ENCODE measurements around the gene ARHGAP10. TPM values are rescaled to one million over a fixed set of nuclear protein-coding genes. Genes with fewer than 3 reads are reported as not detected.

ARHGAP10 gene
- total RNA-seq, 1 experiment from 2014 or later, result 36.6 TPM

- TF ChIP-seq, protein P1, sequence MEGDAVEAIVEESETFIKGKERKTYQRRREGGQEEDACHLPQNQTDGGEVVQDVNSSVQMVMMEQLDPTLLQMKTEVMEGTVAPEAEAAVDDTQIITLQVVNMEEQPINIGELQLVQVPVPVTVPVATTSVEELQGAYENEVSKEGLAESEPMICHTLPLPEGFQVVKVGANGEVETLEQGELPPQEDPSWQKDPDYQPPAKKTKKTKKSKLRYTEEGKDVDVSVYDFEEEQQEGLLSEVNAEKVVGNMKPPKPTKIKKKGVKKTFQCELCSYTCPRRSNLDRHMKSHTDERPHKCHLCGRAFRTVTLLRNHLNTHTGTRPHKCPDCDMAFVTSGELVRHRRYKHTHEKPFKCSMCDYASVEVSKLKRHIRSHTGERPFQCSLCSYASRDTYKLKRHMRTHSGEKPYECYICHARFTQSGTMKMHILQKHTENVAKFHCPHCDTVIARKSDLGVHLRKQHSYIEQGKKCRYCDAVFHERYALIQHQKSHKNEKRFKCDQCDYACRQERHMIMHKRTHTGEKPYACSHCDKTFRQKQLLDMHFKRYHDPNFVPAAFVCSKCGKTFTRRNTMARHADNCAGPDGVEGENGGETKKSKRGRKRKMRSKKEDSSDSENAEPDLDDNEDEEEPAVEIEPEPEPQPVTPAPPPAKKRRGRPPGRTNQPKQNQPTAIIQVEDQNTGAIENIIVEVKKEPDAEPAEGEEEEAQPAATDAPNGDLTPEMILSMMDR (IDR thresholded peaks at IDR 0.05; ENCODE audit: insufficient read depth in 1 of 2, low read depth in 1 of 2, low read length in 1 of 2, severe bottlenecking in 1 of 2, unreplicated experiment in 1 of 2), result no peak
- POLR2A ChIA-PET, result interaction anchor here (0.6 to 1.0 kb wide), 2 partner anchors 22 to 40 kb away, joined by 3 to 5 read pairs; partner anchors contain the start of gene ARHGAP10
- no peaks in the 10 kb centered on the region for H3K27me3 ChIP-seq (replicated peaks; ENCODE audit: control insufficient read depth, insufficient read depth, low read length)
- peaks cover 51% of the 10 kb centered on the region for H3K4me1 ChIP-seq
- Mint-ChIP-seq H3K36me3 (ENCODE audit: insufficient read depth, unreplicated experiment) (no peaks in the 10 kb centered on the region), H3K4me1 (ENCODE audit: low read depth, unreplicated experiment) (peaks cover 16% of the 10 kb centered on the region), H3K27ac (ENCODE audit: unreplicated experiment) (peak overlapping the region; percentile 33), H3K27me3 (ENCODE audit: insufficient read depth, unreplicated experiment) (no peaks in the 10 kb centered on the region), H3K9me3 (ENCODE audit: unreplicated experiment) (no peaks in the 10 kb centered on the region), H3K4me3 (ENCODE audit: unreplicated experiment) (no peak overlapping the region)
- no TSS peak for BruUV-seq (replicated peaks)
- no peak overlapping the region for H3K4me3 ChIP-seq (ENCODE audit: low read depth, low read length)
- DNase-seq, result peak; percentile 29 to 45
- no peaks in the 10 kb centered on the region for H3K9me3 ChIP-seq
- no peaks in the 10 kb centered on the region for H3K36me3 ChIP-seq (ENCODE audit: control insufficient read depth, insufficient read depth, low read length)
- intact Hi-C loops (cut with micrococcal nuclease; ENCODE audit: unreplicated experiment), result loop anchor here (1.0 to 5.0 kb wide), 3 partner anchors 15 to 70 kb away; no protein-coding TSS in a partner anchor
- CTCF ChIA-PET, result interaction anchor here (0.7 to 1.1 kb wide), 5 partner anchors 19 to 95 kb away, joined by 3 to 6 read pairs (median 3); no protein-coding TSS in a partner anchor
Observed at GRCh38 chr4:147772056-147772455, 40.2 kb downstream of the ARHGAP10 start.

DNA sequence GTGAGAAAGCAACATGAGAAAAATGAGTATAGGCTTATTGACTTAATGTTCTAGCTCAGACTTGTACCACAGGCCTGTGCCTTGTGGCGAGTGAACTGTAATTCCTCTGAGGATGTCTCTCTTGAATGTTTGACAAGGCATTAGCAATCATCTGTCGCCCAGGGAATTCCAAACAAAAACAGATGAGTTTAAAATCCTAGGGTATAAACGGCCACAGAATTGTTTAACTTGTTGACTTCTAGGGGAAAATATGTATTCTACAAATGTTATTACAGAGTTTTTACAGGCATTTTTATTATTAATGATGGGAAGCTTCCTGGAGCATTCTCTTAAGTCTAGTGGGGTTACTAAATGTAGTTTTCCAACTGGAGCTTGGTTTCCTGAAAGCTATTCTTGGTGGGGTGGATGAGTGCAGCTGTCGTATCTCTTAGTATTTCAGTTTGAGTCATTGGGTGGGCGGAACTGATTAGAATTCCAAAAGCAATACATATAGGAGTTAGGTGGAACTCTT, 40.6 kb downstream of the ARHGAP10 start:
- CTCF ChIA-PET, result interaction anchor here (0.6 to 1.1 kb wide), 6 partner anchors 9 to 95 kb away, joined by 3 to 6 read pairs (median 3); no protein-coding TSS in a partner anchor
- no TSS peak for BruUV-seq (replicated peaks)

More for the DNA sequence above, 40.6 kb downstream of the ARHGAP10 start:
- Mint-ChIP-seq H3K4me3 (ENCODE audit: unreplicated experiment) (no peak overlapping the region), H3K36me3 (ENCODE audit: insufficient read depth, unreplicated experiment) (no peaks in the 10 kb centered on the region), H3K4me1 (ENCODE audit: low read depth, unreplicated experiment) (peaks cover 16% of the 10 kb centered on the region), H3K9me3 (ENCODE audit: unreplicated experiment) (no peaks in the 10 kb centered on the region), H3K27ac (ENCODE audit: unreplicated experiment) (peak overlapping the region; percentile 33), H3K27me3 (ENCODE audit: insufficient read depth, unreplicated experiment) (no peaks in the 10 kb centered on the region)
- no peaks in the 10 kb centered on the region for H3K36me3 ChIP-seq (ENCODE audit: control insufficient read depth, insufficient read depth, low read length)
- intact Hi-C loops (cut with micrococcal nuclease; ENCODE audit: unreplicated experiment), result loop anchor here (1.0 to 5.0 kb wide), 3 partner anchors 14 to 70 kb away; no protein-coding TSS in a partner anchor
- H3K9me3 ChIP-seq, result no peaks in the 10 kb centered on the region
- TF ChIP-seq, protein P1 (IDR thresholded peaks at IDR 0.05; ENCODE audit: insufficient read depth in 1 of 2, low read depth in 1 of 2, low read length in 1 of 2, severe bottlenecking in 1 of 2, unreplicated experiment in 1 of 2), result no peak
- H3K4me1 ChIP-seq, result peaks cover 50% of the 10 kb centered on the region
- no peak overlapping the region for H3K4me3 ChIP-seq (ENCODE audit: low read depth, low read length)
- peak in 1 of 2 experiments; percentile 41 for DNase-seq
- POLR2A ChIA-PET, result interaction anchor here (0.6 to 1.0 kb wide), 2 partner anchors 21 to 40 kb away, joined by 3 to 5 read pairs; partner anchors contain the start of gene ARHGAP10
- H3K27me3 ChIP-seq (replicated peaks; ENCODE audit: control insufficient read depth, insufficient read depth, low read length), result no peaks in the 10 kb centered on the region
